ENCODE results near the gene CFAP65. TPM values are rescaled to one million over a fixed set of nuclear protein-coding genes. Genes with fewer than 3 reads are reported as not detected.

CFAP65 gene
- total RNA-seq, 1 experiment from 2014 or later, result 0.03 TPM

- no peak overlapping the region for H3K4me3 ChIP-seq
- H3K27me3 ChIP-seq, result peaks cover 3% of the 10 kb centered on the region; the same call in 1 of the 2 replicates
Observed at GRCh38 chr2:218992703-218993344, 48.5 kb downstream of the CFAP65 start.

GRCh38 chr2:218992196-218992595 is 49.1 kb downstream of the CFAP65 start:
- peaks cover 3% of the 10 kb centered on the region for H3K27me3 ChIP-seq
- H3K4me3 ChIP-seq, result no peak overlapping the region
- no peak for DNase-seq
- H3K9me3 ChIP-seq, result no peaks in the 10 kb centered on the region
- no peaks in the 10 kb centered on the region for H3K36me3 ChIP-seq

More at GRCh38 chr2:218992703-218993344, 48.5 kb downstream of the CFAP65 start:
- Histone ChIP-seq H3K36me3 (no peaks in the 10 kb centered on the region), H3K9me3 (no peaks in the 10 kb centered on the region)
- DNase-seq, result no peak

- Histone ChIP-seq H3K9me3 (no peaks in the 10 kb centered on the region), H3K36me3 (no peaks in the 10 kb centered on the region), H3K27me3 (peaks cover 3% of the 10 kb centered on the region), H3K4me3 (no peak overlapping the region)
- DNase-seq, result no peak
Observed at GRCh38 chr2:218991674-218992168, 49.6 kb downstream of the CFAP65 start.

GRCh38 chr2:218990612-218991011 is 50.7 kb downstream of the CFAP65 start:
- Histone ChIP-seq H3K36me3 (no peaks in the 10 kb centered on the region), H3K27me3 (peaks cover 6% of the 10 kb centered on the region), H3K9me3 (no peaks in the 10 kb centered on the region), H3K4me3 (no peak overlapping the region)
- no peak for DNase-seq

- no peak for DNase-seq
- Histone ChIP-seq H3K27me3 (peaks cover 8% of the 10 kb centered on the region), H3K4me3 (no peak overlapping the region), H3K36me3 (no peaks in the 10 kb centered on the region), H3K9me3 (no peaks in the 10 kb centered on the region)
Observed at GRCh38 chr2:218990052-218990451, 51.3 kb downstream of the CFAP65 start.

- Histone ChIP-seq H3K4me3 (no peak overlapping the region), H3K27me3 (peaks cover 21% of the 10 kb centered on the region), H3K36me3 (no peaks in the 10 kb centered on the region), H3K9me3 (no peaks in the 10 kb centered on the region)
- no peak for DNase-seq
Observed at GRCh38 chr2:218988650-218989049, 52.7 kb downstream of the CFAP65 start.

- H3K27me3 ChIP-seq, result peaks cover 24% of the 10 kb centered on the region
- H3K36me3 ChIP-seq, result no peaks in the 10 kb centered on the region
- no peak overlapping the region for H3K4me3 ChIP-seq
- no peak for DNase-seq
- no peaks in the 10 kb centered on the region for H3K9me3 ChIP-seq
Observed at GRCh38 chr2:218988164-218988563, 53.2 kb downstream of the CFAP65 start.

GRCh38 chr2:218986148-218986761 is 55.1 kb downstream of the CFAP65 start:
- peaks cover 40% of the 10 kb centered on the region for H3K27me3 ChIP-seq
- no peak overlapping the region for H3K4me3 ChIP-seq
- H3K36me3 ChIP-seq, result no peaks in the 10 kb centered on the region
- H3K9me3 ChIP-seq, result no peaks in the 10 kb centered on the region
- DNase-seq, result no peak

- no peak overlapping the region for H3K4me3 ChIP-seq
- H3K36me3 ChIP-seq, result no peaks in the 10 kb centered on the region
- no peak for DNase-seq
- peaks cover 46% of the 10 kb centered on the region for H3K27me3 ChIP-seq
- no peaks in the 10 kb centered on the region for H3K9me3 ChIP-seq
Observed at GRCh38 chr2:218985325-218986091, 55.8 kb downstream of the CFAP65 start.

GRCh38 chr2:218985021-218985324 is 56.3 kb downstream of the CFAP65 start, which contains the start of gene FEV:
TSS of gene FEV (minus strand) at chr2:218985184. CDS start at chr2:218985075, 109 bp downstream.
- Histone ChIP-seq H3K9me3 (no peaks in the 10 kb centered on the region), H3K27me3 (peaks cover 46% of the 10 kb centered on the region), H3K4me3 (0 out of 2 replicates have a peak within 1 kb of the TSS, but pooled peaks have one; percentile 7), H3K36me3 (no peaks in the 10 kb centered on the region)
- DNase-seq, result no peak

GRCh38 chr2:218984239-218985020 is 56.9 kb downstream of the CFAP65 start:
- no peak for DNase-seq

GRCh38 chr2:218983934-218984238 is 57.4 kb downstream of the CFAP65 start:
- Histone ChIP-seq H3K9me3 (no peaks in the 10 kb centered on the region), H3K4me3 (no peak overlapping the region), H3K36me3 (no peaks in the 10 kb centered on the region), H3K27me3 (peaks cover 45% of the 10 kb centered on the region)
- no peak for DNase-seq

More at GRCh38 chr2:218984239-218985020, 56.9 kb downstream of the CFAP65 start:
- H3K27me3 ChIP-seq, result peaks cover 46% of the 10 kb centered on the region
- 0 out of 2 replicates have a peak overlapping the region, but pooled peaks have one; percentile 7 for H3K4me3 ChIP-seq
- no peaks in the 10 kb centered on the region for H3K36me3 ChIP-seq
- no peaks in the 10 kb centered on the region for H3K9me3 ChIP-seq

GRCh38 chr2:218983263-218983933 is 57.9 kb downstream of the CFAP65 start:
- Histone ChIP-seq H3K27me3 (peaks cover 45% of the 10 kb centered on the region), H3K36me3 (no peaks in the 10 kb centered on the region), H3K4me3 (no peak overlapping the region), H3K9me3 (no peaks in the 10 kb centered on the region)
- DNase-seq, result no peak

GRCh38 chr2:218982586-218983262 is 58.6 kb downstream of the CFAP65 start:
- Histone ChIP-seq H3K27me3 (peaks cover 45% of the 10 kb centered on the region), H3K9me3 (no peaks in the 10 kb centered on the region), H3K4me3 (no peak overlapping the region), H3K36me3 (no peaks in the 10 kb centered on the region)
- no peak for DNase-seq

GRCh38 chr2:218981881-218982585 is 59.3 kb downstream of the CFAP65 start:
- Histone ChIP-seq H3K4me3 (no peak overlapping the region), H3K36me3 (no peaks in the 10 kb centered on the region), H3K27me3 (peaks cover 45% of the 10 kb centered on the region), H3K9me3 (no peaks in the 10 kb centered on the region)
- DNase-seq, result no peak
